Muscle of leg (tissue), 11 donors: ENCODE results near the gene CA4. TPM values are rescaled to one million over a fixed set of nuclear protein-coding genes. Genes with fewer than 3 reads are reported as not detected.
A peak's percentile ranks its signal among the peaks of the same experiment; 100 is the strongest.

Source experiments
- DNase-seq: peaks from one replicate; pipeline ENCODE4 v3.0.0; 2013
- H3K27ac ChIP-seq: one replicate; pipeline ENCODE4 v1.5.1; 2013; ENCODE audit warnings: mild to moderate bottlenecking, low read length, control low read depth
- H3K27me3 ChIP-seq: one replicate; pipeline ENCODE4 v1.6.1; 2013; ENCODE audit warnings: low read length; ENCODE audit not compliant: control insufficient read depth, insufficient read depth
- H3K36me3 ChIP-seq: one replicate; pipeline ENCODE4 v1.6.1; 2013; ENCODE audit warnings: low read length; ENCODE audit not compliant: control insufficient read depth, insufficient read depth
- H3K4me1 ChIP-seq: one replicate; pipeline ENCODE4 v1.6.1; 2013; ENCODE audit warnings: low read length; ENCODE audit not compliant: control insufficient read depth, insufficient read depth
- H3K4me3 ChIP-seq: one replicate; pipeline ENCODE4 v1.5.1; 2013; ENCODE audit warnings: low read length, control low read depth
- H3K9me3 ChIP-seq: replicated peaks from 2 replicates; pipeline ENCODE4 v1.6.1; 2013; ENCODE audit warnings: low read depth, low read length; ENCODE audit not compliant: control insufficient read depth
- WGBS: methylation state at CpG from one replicate; pipeline ENCODE4 v1.1.5; 2013; ENCODE audit warnings: missing lambda C conversion rate; ENCODE audit not compliant: insufficient coverage; 5-methylcytosine and 5-hydroxymethylcytosine counted together
- polyA plus RNA-seq, 8 donors: library from polyadenylated mRNA; unstranded; fragments of 120-200 nt; gene quantifications; one replicate each; pipeline versions ENCODE4 v1.2.1 to v1.2.3, GENCODE V29; 2013; ENCODE audit warnings: inconsistent platforms in 1 of 8, low replicate concordance in 1 of 8; ENCODE audit not compliant: insufficient read length in 8 of 8, insufficient read depth in 1 of 8
- total RNA-seq: library from RNA; stranded (reverse); fragments of 120-200 nt; gene quantifications from one replicate; pipeline ENCODE4 v1.2.4, GENCODE V29; 2013

Gene CA4
- total and polyA plus RNA-seq, 9 donors, result 4.8 to 16.3 (median 6.9) TPM

GRCh38 chr17:60163108-60163784 lies 13.5 kb downstream of the CA4 start:
- Histone ChIP-seq H3K27ac (peak overlapping the region; percentile 20), H3K4me1 (peaks cover 37% of the 10 kb centered on the region), H3K27me3 (peaks cover 13% of the 10 kb centered on the region), H3K36me3 (no peaks in the 10 kb centered on the region), H3K4me3 (no peak overlapping the region), H3K9me3 (no peaks in the 10 kb centered on the region)
- 47% methylated on average over 14 of the region's 20 CpGs for WGBS
- DNase-seq, result peak; percentile 26

DNA sequence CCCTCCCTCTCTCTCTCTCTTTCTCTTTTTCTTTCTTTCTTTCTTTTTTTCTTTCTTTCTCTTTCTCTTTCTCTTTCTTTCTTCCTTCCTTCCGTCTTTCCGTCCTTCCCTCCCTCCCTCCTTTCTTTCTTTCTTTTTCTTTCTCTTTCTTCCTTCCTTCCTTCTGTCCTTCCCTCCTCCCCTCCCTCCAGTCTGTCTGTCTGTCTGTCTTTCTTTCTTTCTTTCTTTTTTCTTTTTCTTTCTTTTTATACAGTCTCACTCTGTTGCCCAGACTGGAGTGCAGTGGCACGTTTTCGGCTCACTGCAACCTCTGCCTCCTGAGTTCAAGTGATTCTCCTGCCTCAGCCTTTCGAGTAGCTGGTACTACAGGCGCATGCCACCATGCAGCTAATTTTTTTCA lies 14.4 kb downstream of the CA4 start:
- H3K27ac ChIP-seq, result no peak overlapping the region
- WGBS, result 67% methylated on average over 2 of the region's 6 CpGs
- peaks cover 8% of the 10 kb centered on the region for H3K27me3 ChIP-seq
- no peak overlapping the region for H3K4me3 ChIP-seq
- H3K36me3 ChIP-seq, result no peaks in the 10 kb centered on the region
- no peak for DNase-seq
- H3K4me1 ChIP-seq, result peaks cover 33% of the 10 kb centered on the region
- H3K9me3 ChIP-seq, result no peaks in the 10 kb centered on the region

DNA sequence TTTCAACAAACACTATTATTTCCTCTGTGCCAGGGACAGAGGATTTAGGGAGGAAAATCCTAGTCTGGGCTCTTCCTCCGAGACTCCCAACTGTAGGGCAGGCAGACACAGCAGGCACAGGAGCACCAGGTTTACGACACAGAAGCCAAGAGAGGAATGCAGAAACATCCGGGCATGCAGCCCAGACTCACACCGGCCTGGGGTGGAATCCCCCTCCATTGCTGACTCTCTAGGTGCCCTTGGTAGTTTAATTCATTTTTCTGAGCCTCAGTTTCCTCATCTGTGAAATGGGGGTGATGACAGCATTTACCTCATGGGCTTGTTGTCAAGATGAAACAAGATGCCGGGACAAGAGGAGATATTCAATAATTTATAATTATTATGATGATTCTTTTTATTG lies 14.9 kb downstream of the CA4 start:
- no peak overlapping the region for H3K4me3 ChIP-seq
- no peaks in the 10 kb centered on the region for H3K36me3 ChIP-seq
- WGBS, result no CpG with 5 or more reads among the region's 5 CpGs
- H3K27me3 ChIP-seq, result peaks cover 6% of the 10 kb centered on the region
- no peak overlapping the region for H3K27ac ChIP-seq
- peaks cover 32% of the 10 kb centered on the region for H3K4me1 ChIP-seq
- DNase-seq, result peak; percentile 1
- H3K9me3 ChIP-seq, result no peaks in the 10 kb centered on the region

DNA sequence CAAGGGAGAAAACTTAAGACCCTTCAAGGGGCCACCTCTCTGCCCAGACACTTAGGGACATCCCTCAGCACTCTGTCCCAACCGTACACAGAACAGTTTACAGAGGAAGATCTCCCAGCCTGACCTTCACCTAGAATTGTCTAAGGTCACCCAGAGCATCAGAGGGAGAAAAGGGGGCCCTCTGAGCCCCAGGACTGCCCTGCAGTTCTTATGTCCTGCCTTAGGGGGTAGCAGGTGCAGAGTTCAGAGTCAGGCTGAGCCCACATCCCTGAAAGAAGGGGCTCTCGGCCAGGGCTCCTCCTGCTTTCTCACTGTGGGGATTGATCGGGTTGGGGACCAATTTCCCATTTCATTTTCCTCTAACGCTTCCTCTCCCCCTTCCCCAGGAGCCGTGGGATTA lies 15.4 kb downstream of the CA4 start:
- peaks cover 6% of the 10 kb centered on the region for H3K27me3 ChIP-seq
- no peak overlapping the region for H3K27ac ChIP-seq
- WGBS, result 29% methylated on average over 4 of the region's 5 CpGs
- peaks cover 35% of the 10 kb centered on the region for H3K4me1 ChIP-seq
- H3K36me3 ChIP-seq, result no peaks in the 10 kb centered on the region
- no peak overlapping the region for H3K4me3 ChIP-seq
- no peak for DNase-seq
- no peaks in the 10 kb centered on the region for H3K9me3 ChIP-seq

GRCh38 chr17:60165971-60166370 lies 16.2 kb downstream of the CA4 start:
- Histone ChIP-seq H3K4me3 (no peak overlapping the region), H3K4me1 (peaks cover 39% of the 10 kb centered on the region), H3K27ac (no peak overlapping the region), H3K36me3 (no peaks in the 10 kb centered on the region), H3K27me3 (peaks cover 6% of the 10 kb centered on the region), H3K9me3 (no peaks in the 10 kb centered on the region)
- no peak for DNase-seq
- 81% methylated on average over 4 of the region's 5 CpGs for WGBS

DNA sequence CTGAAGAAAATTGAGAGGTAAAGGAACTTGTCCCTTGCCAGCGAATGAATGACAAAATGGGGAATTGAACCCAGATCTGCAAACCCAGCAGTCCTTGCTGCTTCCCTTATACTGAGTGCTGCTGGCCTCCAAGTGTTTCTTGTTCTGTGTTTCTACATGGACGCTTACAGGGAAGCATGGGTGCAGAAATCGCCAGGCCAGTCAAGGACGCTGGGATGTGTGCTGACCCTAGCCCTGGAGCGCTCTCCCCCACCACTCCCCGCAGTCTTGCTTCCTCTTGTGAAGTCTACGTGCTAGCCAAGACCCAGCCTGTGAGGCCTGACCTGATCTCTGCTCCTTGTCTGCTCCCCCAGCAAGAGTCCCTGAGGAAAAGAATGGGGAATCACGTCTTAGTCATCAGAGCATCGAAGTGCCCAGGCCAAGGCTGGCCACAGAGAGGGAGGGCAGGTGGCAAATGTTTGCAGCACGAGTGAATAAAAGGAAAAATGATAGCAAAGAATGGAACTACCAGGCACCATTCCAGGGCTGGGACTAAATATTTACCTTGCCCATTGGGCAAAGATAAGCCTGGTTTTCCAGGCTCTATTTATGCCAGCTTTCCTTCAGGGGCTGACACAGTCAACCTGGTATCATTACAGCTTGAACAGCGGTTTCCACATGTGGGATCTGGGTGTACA lies 17.4 kb downstream of the CA4 start:
- H3K27me3 ChIP-seq, result peaks cover 3% of the 10 kb centered on the region
- no peaks in the 10 kb centered on the region for H3K9me3 ChIP-seq
- peaks cover 30% of the 10 kb centered on the region for H3K4me1 ChIP-seq
- H3K36me3 ChIP-seq, result no peaks in the 10 kb centered on the region
- WGBS, result 58% methylated on average over 9 of the region's 11 CpGs
- no peak overlapping the region for H3K27ac ChIP-seq
- no peak overlapping the region for H3K4me3 ChIP-seq
- DNase-seq, result peak; percentile 47

GRCh38 chr17:60168654-60169053 lies 18.9 kb downstream of the CA4 start:
- no peaks in the 10 kb centered on the region for H3K9me3 ChIP-seq
- H3K4me1 ChIP-seq, result peaks cover 18% of the 10 kb centered on the region
- no peaks in the 10 kb centered on the region for H3K36me3 ChIP-seq
- WGBS, result 55% methylated on average over 4 of the region's 7 CpGs
- H3K4me3 ChIP-seq, result no peak overlapping the region
- H3K27ac ChIP-seq, result no peak overlapping the region
- DNase-seq, result no peak
- peaks cover 3% of the 10 kb centered on the region for H3K27me3 ChIP-seq

GRCh38 chr17:60169921-60170817 lies 20.4 kb downstream of the CA4 start:
- WGBS, result 56% methylated on average over 9 of the region's 10 CpGs
- H3K9me3 ChIP-seq, result no peaks in the 10 kb centered on the region
- peak overlapping the region; percentile 81 for H3K27ac ChIP-seq
- peaks cover 15% of the 10 kb centered on the region for H3K4me1 ChIP-seq
- H3K4me3 ChIP-seq, result no peak overlapping the region
- peaks cover 3% of the 10 kb centered on the region for H3K27me3 ChIP-seq
- peak; percentile 44 for DNase-seq
- H3K36me3 ChIP-seq, result no peaks in the 10 kb centered on the region

DNA sequence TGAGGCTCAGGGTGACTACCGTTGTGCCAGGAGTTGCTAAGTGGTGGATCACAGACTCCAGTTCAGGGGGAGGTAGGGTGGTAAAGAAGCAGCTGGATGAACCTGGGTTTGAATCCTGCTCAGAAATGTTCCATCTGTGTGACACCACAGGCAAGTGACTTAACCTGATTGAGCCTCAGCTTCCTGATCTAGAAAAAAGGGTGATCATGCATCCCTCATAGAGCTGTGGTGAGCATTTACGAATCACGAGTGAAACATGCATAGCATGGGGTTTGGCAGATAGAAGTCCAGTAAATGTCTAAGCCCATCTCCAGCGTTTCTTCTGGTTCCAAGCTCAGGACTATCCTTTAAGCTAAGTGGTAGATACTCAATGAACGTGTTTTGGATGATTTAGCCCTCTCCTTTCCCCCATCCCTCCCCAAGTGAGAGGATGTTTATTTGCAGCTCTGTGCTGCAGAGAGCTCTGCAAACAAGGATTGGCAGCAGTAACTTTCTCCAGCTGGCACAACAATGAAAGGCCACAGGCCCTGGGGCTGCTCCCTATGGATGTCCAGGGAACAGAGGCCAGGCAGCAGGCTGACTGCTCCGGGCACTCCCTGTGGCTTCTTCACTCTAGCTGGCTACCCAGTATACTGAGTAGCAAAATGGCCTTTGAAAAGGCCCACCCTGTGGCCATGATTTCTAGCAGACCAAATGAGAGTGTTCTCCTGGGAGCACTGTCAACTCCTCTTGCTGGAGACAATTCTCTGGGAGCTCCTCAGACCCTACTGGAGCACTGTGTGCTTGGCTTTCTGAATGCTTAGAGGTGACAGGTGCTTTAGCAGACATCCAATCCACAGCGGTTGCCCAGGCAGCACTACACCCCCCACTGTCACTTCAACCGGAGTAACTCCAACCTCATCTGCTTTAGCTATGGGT lies 21.3 kb downstream of the CA4 start:
- no peaks in the 10 kb centered on the region for H3K9me3 ChIP-seq
- peak overlapping the region; percentile 81 for H3K27ac ChIP-seq
- no peaks in the 10 kb centered on the region for H3K36me3 ChIP-seq
- peaks cover 12% of the 10 kb centered on the region for H3K4me1 ChIP-seq
- DNase-seq, result no peak
- H3K4me3 ChIP-seq, result no peak overlapping the region
- no peaks in the 10 kb centered on the region for H3K27me3 ChIP-seq
- WGBS, result 72% methylated on average over 4 of the region's 8 CpGs
